GM23248 (cell line): Measurements from ENCODE around the gene LCN12. TPM values are rescaled to one million over a fixed set of nuclear protein-coding genes. Genes with fewer than 3 reads are reported as not detected.

ENCODE experiments used
- DNase-seq: peaks from one replicate; pipeline ENCODE4 v3.0.0-alpha.2; 2015
- H2AFZ ChIP-seq: fragments of 200-600 bp; sonication (generic); 2 replicates; pipeline ENCODE4 v1.6.1; 2016; ENCODE audit warnings: antibody characterized with exemption
- H3F3A ChIP-seq: fragments of 200-600 bp; sonication (generic); 2 replicates; pipeline ENCODE4 v1.6.1; 2016; ENCODE audit warnings: mild to moderate bottlenecking, antibody characterized with exemption, mixed run types; ENCODE audit not compliant: insufficient read depth
- H3K27ac ChIP-seq: fragments of 200-600 bp; sonication (generic); 2 replicates; pipeline ENCODE4 v1.5.1; 2016; ENCODE audit warnings: mild to moderate bottlenecking
- H3K27me3 ChIP-seq: fragments of 200-600 bp; sonication (generic); replicated peaks from 2 replicates; pipeline ENCODE4 v1.6.1; 2016; ENCODE audit warnings: mild to moderate bottlenecking; ENCODE audit not compliant: insufficient read depth
- H3K36me3 ChIP-seq: fragments of 200-600 bp; sonication (generic); 2 replicates; pipeline ENCODE4 v1.6.1; 2016; ENCODE audit warnings: low read depth, mild to moderate bottlenecking
- H3K4me1 ChIP-seq: fragments of 200-600 bp; sonication (generic); 2 replicates; pipeline ENCODE4 v1.6.1; 2016; ENCODE audit warnings: mild to moderate bottlenecking; ENCODE audit not compliant: insufficient read depth
- H3K4me2 ChIP-seq: fragments of 200-600 bp; sonication (generic); one replicate; pipeline ENCODE4 v1.6.1; 2016; ENCODE audit warnings: mild to moderate bottlenecking; ENCODE audit not compliant: unreplicated experiment
- H3K4me3 ChIP-seq: fragments of 200-600 bp; sonication (generic); 2 replicates; pipeline ENCODE4 v1.5.1; 2016; ENCODE audit warnings: mild to moderate bottlenecking
- H3K79me2 ChIP-seq: fragments of 200-600 bp; sonication (generic); 2 replicates; pipeline ENCODE4 v1.6.1; 2016; ENCODE audit warnings: mild to moderate bottlenecking; ENCODE audit not compliant: insufficient read depth
- H3K9ac ChIP-seq: fragments of 200-600 bp; sonication (generic); 2 replicates; pipeline ENCODE4 v1.6.1; 2016; ENCODE audit warnings: mild to moderate bottlenecking
- H3K9me2 ChIP-seq: fragments of 200-600 bp; sonication (generic); 2 replicates; pipeline ENCODE4 v1.6.1; 2016; ENCODE audit warnings: mixed run types, mild to moderate bottlenecking, moderate library complexity; ENCODE audit not compliant: insufficient read depth
- H3K9me3 ChIP-seq: fragments of 200-600 bp; sonication (generic); one replicate; pipeline ENCODE4 v1.6.1; 2017; ENCODE audit warnings: low read depth
- H4K20me1 ChIP-seq: fragments of 200-600 bp; sonication (generic); 2 replicates; pipeline ENCODE4 v1.6.0; 2016; ENCODE audit not compliant: insufficient read depth
- EZH2 ChIP-seq: fragments of 200-600 bp; sonication (generic); IDR thresholded peaks from 2 replicates; pipeline ENCODE4 v1.6.1; 2018; ENCODE audit warnings: antibody characterized with exemption, mild to moderate bottlenecking; ENCODE audit not compliant: insufficient read depth, poor library complexity, severe bottlenecking
- EZH2phosphoT487 ChIP-seq: fragments of 200-600 bp; sonication (generic); IDR thresholded peaks from 2 replicates; pipeline ENCODE4 v1.6.1; 2018; ENCODE audit warnings: antibody characterized with exemption, moderate library complexity, mild to moderate bottlenecking, low read depth; ENCODE audit not compliant: insufficient read depth
- WGBS, 2 experiments: methylation state at CpG; one replicate each; pipeline ENCODE4 v1.1.6; 2015 to 2017; ENCODE audit warnings: low lambda C conversion rate in 2 of 2, low coverage in 1 of 2; ENCODE audit errors: missing lambda C conversion rate in 2 of 2; 5-methylcytosine and 5-hydroxymethylcytosine counted together
- in situ Hi-C: fragments of 300-500 bp; cut with MboI; formaldehyde crosslinking; loops from 2 replicates; pipeline ENCODE4 v1.15.0; 2020
- polyA plus RNA-seq: library from polyadenylated mRNA; unstranded; fragments of >200 nt; fragmentation: Nextera tagmentation; extraction: Ambion mirVana; gene quantifications from 2 replicates; pipeline ENCODE4 v1.2.1, GENCODE V29; 2016
- total RNA-seq: library from RNA; depleted of rRNA; stranded (reverse); fragments of >200 nt; shearing (Covaris generic); gene quantifications from 2 replicates; pipeline ENCODE4 v1.2.3, GENCODE V29; 2014

The LCN12 gene
- total and polyA plus RNA-seq, 2 experiments from 2014 or later: not detected

GRCh38 chr9:136940526-136941230 lies 11.4 kb upstream of the LCN12 start:
- Histone ChIP-seq H3K4me2 (no peak overlapping the region), H3K9me2 (no peaks in the 10 kb centered on the region), H3K79me2 (peaks cover 30% of the 10 kb centered on the region), H3K9me3 (no peaks in the 10 kb centered on the region), H3K27ac (no peak overlapping the region), H3K36me3 (peaks cover 16% of the 10 kb centered on the region; the same call in 1 of the 2 replicates), H3F3A (peaks cover 16% of the 10 kb centered on the region; the same call in 1 of the 2 replicates), H3K27me3 (no peaks in the 10 kb centered on the region), H4K20me1 (no peaks in the 10 kb centered on the region), H3K9ac (no peak overlapping the region), H3K4me3 (no peak overlapping the region), H3K4me1 (no peaks in the 10 kb centered on the region), H2AFZ (no peak overlapping the region)
- no peak for DNase-seq
- TF ChIP-seq EZH2phosphoT487 (no peak), EZH2 (no peak)
- 92 to 94% methylated on average over 30 to 42 of the region's 42 CpGs for WGBS, 2 experiments
- in situ Hi-C loops: no loop called here

DNA sequence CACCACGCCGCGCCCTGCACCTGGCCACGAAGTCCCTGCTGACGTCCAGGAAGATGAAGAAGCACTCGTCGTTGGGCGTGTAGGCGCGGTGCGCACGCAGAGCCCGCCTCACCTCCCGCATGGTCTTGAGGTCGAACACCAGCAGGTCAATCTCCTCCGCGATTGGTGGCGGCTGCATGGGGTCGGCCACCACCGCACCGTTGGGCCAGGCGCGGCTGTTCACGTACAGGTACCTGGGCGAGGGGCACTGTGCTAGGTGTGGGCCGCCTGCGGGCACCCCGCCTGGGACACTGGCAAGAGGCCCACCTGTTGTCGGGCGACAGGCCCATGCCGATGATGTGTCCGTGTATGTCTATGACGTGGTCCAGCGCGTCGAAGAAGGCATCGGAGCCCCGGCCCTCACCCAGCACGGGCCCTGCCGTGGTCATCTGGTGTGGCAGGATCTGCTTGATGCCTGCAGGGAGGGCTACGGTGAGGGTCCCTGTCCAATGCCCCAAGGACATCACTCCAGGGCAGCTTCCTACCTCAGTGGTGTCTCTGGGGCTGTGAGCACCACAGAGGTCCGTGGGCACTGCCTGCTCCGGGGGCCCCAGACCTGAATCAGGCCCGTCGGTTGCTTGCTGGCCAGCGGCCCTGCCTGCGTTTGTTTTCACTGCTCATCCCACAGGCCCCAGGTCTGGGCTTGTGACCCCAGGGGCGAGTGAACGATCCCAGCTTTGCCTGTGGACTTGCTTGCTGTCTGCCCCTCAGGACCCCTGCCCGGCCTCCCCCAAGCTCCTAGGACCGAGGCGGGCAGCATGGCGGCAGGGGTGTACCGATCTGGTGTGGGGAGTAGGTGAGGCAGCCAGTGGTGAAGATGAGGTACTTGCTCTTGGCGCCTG lies 10.6 kb upstream of the LCN12 start:
- no peak overlapping the region for H3K4me2 ChIP-seq
- 95% methylated on average over 55 of the region's 55 CpGs for WGBS, 2 experiments
- no peaks in the 10 kb centered on the region for H3K27me3 ChIP-seq
- DNase-seq: no peak
- H2AFZ ChIP-seq: no peak overlapping the region
- H3K4me1 ChIP-seq: no peaks in the 10 kb centered on the region
- no peaks in the 10 kb centered on the region for H3K9me2 ChIP-seq
- no peak overlapping the region for H3K27ac ChIP-seq
- H3K4me3 ChIP-seq: no peak overlapping the region
- H4K20me1 ChIP-seq: no peaks in the 10 kb centered on the region
- no peak for TF ChIP-seq EZH2
- no peak for TF ChIP-seq EZH2phosphoT487
- H3F3A ChIP-seq: peaks cover 14% of the 10 kb centered on the region; the same call in 1 of the 2 replicates
- H3K9ac ChIP-seq: no peak overlapping the region
- in situ Hi-C loops: no loop called here
- H3K36me3 ChIP-seq: peaks cover 16% of the 10 kb centered on the region; the same call in 1 of the 2 replicates
- H3K9me3 ChIP-seq: no peaks in the 10 kb centered on the region
- H3K79me2 ChIP-seq: peaks cover 30% of the 10 kb centered on the region

DNA sequence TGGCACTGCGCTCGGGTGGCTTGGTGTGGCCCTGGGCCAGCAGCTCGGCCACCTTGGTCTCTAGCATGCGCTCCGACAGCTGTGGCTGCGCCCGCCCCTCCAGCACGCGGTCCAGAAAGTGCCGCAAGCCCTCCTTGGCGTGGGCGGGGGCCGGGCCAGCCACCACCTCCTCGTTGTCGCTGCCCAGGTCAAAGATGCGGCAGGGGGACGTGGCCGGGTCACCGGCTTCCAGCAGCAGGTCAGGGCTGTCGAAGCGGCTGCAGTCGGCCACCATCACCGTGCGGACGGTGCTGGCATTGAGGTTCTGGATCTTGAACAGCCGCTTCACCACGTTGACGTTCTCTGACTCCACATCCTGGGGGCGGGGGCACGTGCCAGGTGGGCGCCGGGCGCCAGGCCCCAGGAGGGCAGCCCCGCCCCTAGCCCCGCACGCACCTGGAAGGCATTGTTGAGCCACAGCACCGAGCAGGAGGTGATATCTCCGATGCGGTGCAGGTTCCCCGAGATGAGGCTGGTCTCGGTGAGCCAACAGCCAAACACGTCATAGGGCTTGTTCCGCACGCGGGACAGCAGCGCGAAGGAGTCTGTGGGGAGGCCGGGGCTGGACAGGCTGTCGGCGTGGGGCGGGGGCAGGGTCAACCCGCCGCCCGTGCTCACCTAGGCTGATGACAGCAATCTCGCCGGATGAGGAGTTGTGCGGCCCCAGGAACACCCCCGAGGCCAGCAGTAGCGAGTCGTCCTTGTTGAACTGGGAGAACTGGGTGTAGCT lies 9.8 kb upstream of the LCN12 start:
- Histone ChIP-seq H3K4me2 (no peak overlapping the region), H3F3A (peaks cover 8% of the 10 kb centered on the region; the same call in 1 of the 2 replicates), H3K9me2 (no peaks in the 10 kb centered on the region), H3K9me3 (no peaks in the 10 kb centered on the region), H3K27me3 (no peaks in the 10 kb centered on the region), H3K4me3 (no peak overlapping the region), H2AFZ (no peak overlapping the region), H3K79me2 (peaks cover 30% of the 10 kb centered on the region), H3K4me1 (no peaks in the 10 kb centered on the region), H3K27ac (no peak overlapping the region), H4K20me1 (no peaks in the 10 kb centered on the region), H3K36me3 (peaks cover 16% of the 10 kb centered on the region; the same call in 1 of the 2 replicates), H3K9ac (no peak overlapping the region)
- TF ChIP-seq EZH2: no peak
- no peak for TF ChIP-seq EZH2phosphoT487
- in situ Hi-C loops: no loop called here
- 94 to 95% methylated on average over 25 to 57 of the region's 60 CpGs for WGBS, 2 experiments
- DNase-seq: no peak

DNA sequence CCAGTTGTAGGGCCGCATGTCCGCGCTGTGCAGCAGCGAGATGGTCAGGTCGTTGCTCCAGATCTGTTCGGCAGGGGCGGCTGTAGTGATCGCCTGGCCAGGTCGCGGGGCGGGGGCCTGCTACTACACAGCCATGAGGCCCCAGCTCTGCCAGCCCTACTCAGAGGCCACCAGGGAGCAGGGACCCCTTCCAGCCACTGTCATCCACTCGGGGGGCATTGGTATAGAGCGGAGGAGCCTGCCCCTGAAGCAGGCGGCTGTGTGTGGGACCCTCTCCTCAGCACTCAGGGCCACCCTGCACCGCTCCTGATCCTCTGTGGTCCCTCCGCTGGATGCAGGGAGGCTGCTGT lies 9.2 kb upstream of the LCN12 start:
- no peaks in the 10 kb centered on the region for H3K4me1 ChIP-seq
- H3K9me2 ChIP-seq: no peaks in the 10 kb centered on the region
- no peaks in the 10 kb centered on the region for H3K9me3 ChIP-seq
- H3F3A ChIP-seq: 0 out of 2 replicates have a peak, but pooled peaks cover 5% of the 10 kb centered on the region
- peak overlapping the region; percentile 91; the same call in 1 of the 2 replicates for H3K9ac ChIP-seq
- no peak overlapping the region for H3K27ac ChIP-seq
- no peak overlapping the region for H3K4me3 ChIP-seq
- DNase-seq: no peak
- in situ Hi-C loops: no loop called here
- H3K36me3 ChIP-seq: peaks cover 16% of the 10 kb centered on the region; the same call in 1 of the 2 replicates
- 92 to 97% methylated on average over 12 to 15 of the region's 16 CpGs for WGBS, 2 experiments
- H2AFZ ChIP-seq: no peak overlapping the region
- H4K20me1 ChIP-seq: no peaks in the 10 kb centered on the region
- peaks cover 30% of the 10 kb centered on the region for H3K79me2 ChIP-seq
- H3K27me3 ChIP-seq: no peaks in the 10 kb centered on the region
- TF ChIP-seq EZH2 (no peak), EZH2phosphoT487 (no peak)
- no peak overlapping the region for H3K4me2 ChIP-seq
